T-helper 22 cell (primary cell): ENCODE data around the gene ATP11A.

ENCODE experiments used
- DNase-seq: peaks from one replicate; pipeline ENCODE4 v3.0.0-alpha.2; 2020; ENCODE audit warnings: low read depth

The ATP11A gene

GRCh38 chr13:112743451-112744167, 53.8 kb downstream of the ATP11A start:
- no peak for DNase-seq

- DNase-seq = no peak
Observed at GRCh38 chr13:112744168-112745021, 54.6 kb downstream of the ATP11A start.

DNA sequence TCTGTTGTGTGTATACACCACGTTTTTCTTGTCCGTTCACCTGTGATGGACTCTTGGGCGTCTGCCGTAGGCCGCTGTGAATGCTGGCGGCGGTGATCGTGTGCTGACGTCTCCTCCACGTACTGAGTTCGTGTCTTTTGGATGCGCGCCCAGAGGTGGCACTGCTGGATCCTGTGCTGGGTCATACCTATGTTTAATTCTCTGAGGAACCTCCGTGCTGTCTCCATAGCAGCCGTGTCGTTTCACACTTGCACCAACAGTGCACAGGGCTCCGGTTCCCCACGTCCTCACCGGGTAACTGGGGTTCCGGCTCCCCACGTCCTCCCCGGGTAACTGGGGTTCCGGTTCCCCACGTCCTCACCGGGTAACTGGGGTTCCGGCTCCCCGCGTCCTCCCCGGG, 56.2 kb downstream of the ATP11A start:
- DNase-seq = no peak

- no peak for DNase-seq
Observed at GRCh38 chr13:112747256-112747655, 57.4 kb downstream of the ATP11A start.

GRCh38 chr13:112748947-112749735, 59.3 kb downstream of the ATP11A start:
- no peak for DNase-seq

- DNase-seq = no peak
Observed at GRCh38 chr13:112750570-112750969, 60.7 kb downstream of the ATP11A start.

DNA sequence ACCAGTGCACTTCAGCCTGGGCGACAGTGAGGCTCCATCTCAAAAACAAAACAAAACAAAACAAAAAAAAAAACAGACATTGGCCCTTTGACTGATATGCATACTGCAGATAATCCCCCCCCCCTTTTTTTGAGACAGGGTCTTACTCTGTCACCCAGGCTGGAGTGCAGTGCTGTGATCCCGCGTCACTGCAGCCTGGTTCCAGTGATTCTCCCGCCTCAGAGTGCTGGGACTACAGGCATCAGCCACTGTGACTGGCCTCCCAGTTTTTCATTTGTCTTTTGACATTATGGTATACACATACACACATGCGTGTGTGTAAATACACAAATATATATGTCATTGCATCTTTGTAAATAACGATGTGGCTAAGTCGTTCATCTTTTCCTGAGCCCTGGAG, 61.8 kb downstream of the ATP11A start:
- DNase-seq = no peak

GRCh38 chr13:112752211-112752610, 62.4 kb downstream of the ATP11A start:
- DNase-seq = no peak

- DNase-seq = no peak
Observed at GRCh38 chr13:112752711-112753541, 63.1 kb downstream of the ATP11A start.

DNA sequence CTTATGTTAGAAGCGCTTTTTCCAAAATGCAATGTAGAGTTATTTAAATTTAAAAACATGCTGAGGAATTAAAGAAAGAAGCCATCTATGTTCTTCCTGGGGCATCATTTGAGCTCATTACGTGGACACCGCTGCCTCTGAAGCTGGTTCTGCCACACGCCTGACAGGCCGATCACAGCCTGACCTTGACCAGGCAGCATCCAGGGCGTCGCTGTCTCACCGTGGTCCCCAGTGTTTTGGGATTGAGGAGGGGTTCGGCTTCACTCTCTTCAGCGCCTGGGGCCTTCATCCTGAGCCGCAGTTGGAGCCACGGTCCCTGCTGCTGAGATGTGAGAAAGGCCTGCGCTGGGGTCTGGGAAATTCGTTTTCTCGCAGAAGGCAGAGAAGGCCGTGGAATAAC, 64.0 kb downstream of the ATP11A start:
- no peak for DNase-seq

- no peak for DNase-seq
Observed at GRCh38 chr13:112754281-112755025, 64.6 kb downstream of the ATP11A start.

- no peak for DNase-seq
Observed at GRCh38 chr13:112755331-112755730, 65.5 kb downstream of the ATP11A start.

DNA sequence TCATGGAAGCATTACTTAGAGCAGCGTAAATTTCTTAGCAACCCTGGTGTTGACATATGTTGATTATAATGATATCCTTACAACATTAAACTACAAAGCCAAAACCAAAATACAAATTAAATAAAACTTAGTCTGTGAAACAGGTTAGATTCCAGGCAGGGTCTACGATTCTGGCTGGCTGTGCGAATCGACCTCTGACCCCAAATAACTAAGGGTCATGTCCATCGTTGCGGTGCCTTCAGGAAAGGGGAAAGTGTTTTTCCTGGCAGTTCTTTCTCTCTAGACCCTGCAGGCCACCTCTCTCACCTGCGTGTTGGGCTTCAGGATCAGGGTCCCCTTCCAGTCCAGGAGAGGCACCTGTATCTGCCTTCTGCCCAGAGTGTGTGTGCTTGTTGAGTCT, 66.2 kb downstream of the ATP11A start:
- no peak for DNase-seq

GRCh38 chr13:112756511-112756966, 66.7 kb downstream of the ATP11A start:
- DNase-seq = no peak

GRCh38 chr13:112756967-112757758, 67.3 kb downstream of the ATP11A start:
- DNase-seq = no peak

DNA sequence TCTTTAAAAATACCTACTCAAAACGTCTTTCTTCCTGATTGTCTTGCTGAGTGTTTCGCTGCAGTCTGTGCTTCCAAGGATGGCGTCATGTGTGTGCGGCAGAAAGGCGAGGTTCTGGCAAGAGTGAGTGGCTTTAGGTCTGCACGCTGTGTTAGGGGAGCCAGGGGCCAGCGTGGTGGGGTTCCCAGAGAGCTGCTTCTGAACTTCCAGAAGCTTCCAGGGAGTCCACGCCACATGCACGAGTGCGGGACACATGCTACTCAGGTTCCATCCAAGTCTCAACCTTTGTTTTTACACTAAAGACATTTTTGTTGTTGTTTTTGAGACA, 67.9 kb downstream of the ATP11A start:
- DNase-seq = no peak

DNA sequence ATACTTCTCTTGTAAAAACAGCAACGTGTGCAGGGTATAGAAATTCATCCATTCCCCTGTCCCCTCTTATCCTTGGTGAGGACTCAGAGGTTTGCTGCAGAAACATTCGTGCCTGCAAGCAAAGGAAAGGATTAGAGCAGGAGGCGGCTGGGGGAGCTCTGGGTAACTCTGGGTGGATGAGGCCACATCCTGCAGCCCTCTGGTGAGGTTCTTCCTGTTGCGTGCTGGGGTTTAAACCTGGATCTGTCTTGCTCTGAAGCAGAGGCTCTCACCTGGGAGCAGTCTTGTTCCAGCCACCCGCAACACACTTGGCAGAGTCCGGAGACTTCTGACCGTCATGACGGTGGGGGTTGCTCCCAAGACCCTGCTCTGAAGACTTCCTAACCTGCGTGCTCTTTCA, 69.2 kb downstream of the ATP11A start:
- DNase-seq = no peak

DNA sequence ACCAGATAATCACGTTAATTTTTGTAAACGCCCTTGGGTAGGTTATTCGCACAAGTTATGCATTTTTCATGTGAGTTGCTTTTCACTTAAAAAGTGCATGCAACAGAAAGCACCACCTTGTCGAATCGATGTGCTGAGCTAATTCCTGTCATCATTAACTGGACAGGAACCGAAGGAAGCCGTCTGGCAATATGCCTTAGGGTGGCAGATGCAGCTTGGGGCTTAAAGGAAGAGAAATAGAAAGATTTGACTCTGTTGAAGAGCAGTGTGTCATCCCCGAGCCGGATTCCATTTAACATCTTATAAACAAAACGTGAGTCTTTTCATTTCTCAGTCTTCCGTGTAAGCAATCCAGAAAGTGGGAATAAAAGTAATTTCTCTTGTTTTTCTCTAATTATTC, 70.0 kb downstream of the ATP11A start:
- DNase-seq = no peak

DNA sequence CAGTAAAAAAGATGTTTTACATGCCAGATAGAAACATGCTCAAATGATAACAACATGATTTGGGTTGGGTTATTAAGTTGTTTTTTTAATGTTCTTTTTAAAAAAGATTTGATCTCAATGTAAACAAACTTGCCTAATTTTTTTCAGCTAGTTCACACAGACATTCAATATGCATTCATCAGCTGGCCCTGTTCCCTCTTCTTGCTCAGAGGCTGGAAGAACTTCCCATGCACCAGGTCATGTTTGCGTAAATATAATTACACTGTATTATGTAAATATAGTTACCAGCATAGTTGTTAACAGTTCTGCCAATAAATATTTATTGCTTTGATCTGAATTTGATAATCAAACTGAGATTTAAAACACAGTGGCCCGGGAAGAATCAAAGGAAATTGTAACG, 70.6 kb downstream of the ATP11A start:
- DNase-seq = no peak

DNA sequence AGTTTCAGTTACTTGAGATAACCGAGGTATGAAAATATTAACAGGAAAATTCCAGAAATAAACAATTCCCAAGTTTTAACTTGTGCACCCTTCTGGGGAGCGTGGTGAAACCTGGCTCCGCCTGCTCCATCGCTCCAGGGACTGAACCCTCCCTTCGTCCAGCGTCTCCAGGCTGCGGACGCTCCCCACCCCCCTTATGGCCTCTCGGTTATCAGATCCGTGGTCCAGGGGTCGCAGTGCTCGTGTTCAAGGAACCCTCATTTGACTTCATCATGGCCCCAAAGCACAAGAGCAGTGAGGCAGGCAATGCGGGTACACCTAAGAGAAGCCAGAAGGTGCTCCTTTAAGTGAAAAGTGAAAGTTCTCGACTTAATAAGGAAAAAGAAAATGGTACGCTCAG, 71.1 kb downstream of the ATP11A start:
- no peak for DNase-seq
